WTC11 (cell line): ENCODE data around the gene FNDC3B. TPM values are rescaled to one million over a fixed set of nuclear protein-coding genes. Genes with fewer than 3 reads are reported as not detected.

Experiments
- ATAC-seq: fragments of 200-7000 bp; cut with Tn5 transposase; 2 replicates; pipeline ENCODE4 v1.10.0; 2021; ENCODE audit warnings: mild to moderate bottlenecking, moderate library complexity
- CTCF ChIA-PET: fragments of 300-600 bp; sonication (Branson Sonifier 250); formaldehyde crosslinking; loops from one replicate; lab custom pipeline; 2021; ENCODE audit warnings: antibody characterized with exemption; lab: Charles Lee
- POLR2A ChIA-PET: fragments of 350-600 bp; sonication (Branson Sonifier 250); formaldehyde crosslinking; loops from one replicate; lab custom pipeline; 2021; ENCODE audit warnings: antibody characterized with exemption; lab: Charles Lee
- DNase-seq: peaks from one replicate; pipeline ENCODE4 v3.0.0; 2021; ENCODE audit warnings: low spot score
- H3K27ac Mint-ChIP-seq: 2 replicates; pipeline ENCODE4 v1.8.0; 2021; ENCODE audit warnings: mixed read lengths
- H3K27me3 Mint-ChIP-seq: 2 replicates; pipeline ENCODE4 v1.8.0; 2021; ENCODE audit warnings: low read depth, mild to moderate bottlenecking, moderate library complexity, mixed read lengths
- H3K36me3 Mint-ChIP-seq: 2 replicates; pipeline ENCODE4 v1.8.0; 2021; ENCODE audit warnings: mixed read lengths
- H3K4me1 Mint-ChIP-seq: 2 replicates; pipeline ENCODE4 v1.8.0; 2022; ENCODE audit warnings: mixed read lengths
- H3K4me3 Mint-ChIP-seq: 2 replicates; pipeline ENCODE4 v1.8.0; 2021; ENCODE audit warnings: mild to moderate bottlenecking, moderate library complexity, mixed read lengths
- H3K9me3 Mint-ChIP-seq: 2 replicates; pipeline ENCODE4 v1.8.0; 2021; ENCODE audit warnings: mixed read lengths
- ATF1 ChIP-seq: sonication (generic); formaldehyde crosslinking; IDR thresholded peaks from 2 replicates; pipeline ENCODE4 v1.8.1; 2023; ENCODE audit warnings: mild to moderate bottlenecking, moderate library complexity, missing genetic modification reagents
- EMX1 ChIP-seq: fragments of 250-450 bp; sonication (Bioruptor Pico); IDR thresholded peaks from 2 replicates; pipeline ENCODE4 v1.8.0; 2021; ENCODE audit warnings: mild to moderate bottlenecking
- GABPB1 ChIP-seq: sonication (generic); formaldehyde crosslinking; IDR thresholded peaks from 2 replicates; pipeline ENCODE4 v1.8.1; 2023; ENCODE audit warnings: mild to moderate bottlenecking, missing genetic modification reagents
- HMGA2 ChIP-seq: fragments of 250-450 bp; sonication (Bioruptor Pico); IDR thresholded peaks from 2 replicates; pipeline ENCODE4 v1.4.0; 2021; ENCODE audit warnings: mild to moderate bottlenecking, moderate library complexity
- IRF2 ChIP-seq: sonication (generic); formaldehyde crosslinking; IDR thresholded peaks from 2 replicates; pipeline ENCODE4 v1.8.0; 2022; ENCODE audit warnings: low read depth, missing genetic modification reagents, borderline replicate concordance
- KAT7 ChIP-seq: sonication (generic); formaldehyde crosslinking; IDR thresholded peaks from 2 replicates; pipeline ENCODE4 v1.8.1; 2023; ENCODE audit warnings: missing genetic modification reagents, mild to moderate bottlenecking, borderline replicate concordance
- NR1H2 ChIP-seq: sonication (generic); formaldehyde crosslinking; IDR thresholded peaks from 2 replicates; pipeline ENCODE4 v1.9.0; 2021; ENCODE audit warnings: mild to moderate bottlenecking, moderate library complexity, missing genetic modification reagents
- OVOL2 ChIP-seq: fragments of 250-450 bp; sonication (Bioruptor Pico); IDR thresholded peaks from 2 replicates; pipeline ENCODE4 v1.9.0; 2021; ENCODE audit warnings: mild to moderate bottlenecking, borderline replicate concordance
- SMAD4 ChIP-seq: sonication (generic); formaldehyde crosslinking; IDR thresholded peaks from 2 replicates; pipeline ENCODE4 v1.8.0; 2022; ENCODE audit warnings: mild to moderate bottlenecking, missing genetic modification reagents
- SOX15 ChIP-seq: fragments of 250-450 bp; sonication (Bioruptor Pico); IDR thresholded peaks from 2 replicates; pipeline ENCODE4 v1.9.0; 2021; ENCODE audit warnings: mild to moderate bottlenecking
- ZBTB21 ChIP-seq: sonication (generic); formaldehyde crosslinking; IDR thresholded peaks from 2 replicates; pipeline ENCODE4 v1.8.1; 2023; ENCODE audit warnings: mild to moderate bottlenecking, missing genetic modification reagents, borderline replicate concordance
- ZNF121 ChIP-seq: sonication (generic); formaldehyde crosslinking; IDR thresholded peaks from 2 replicates; pipeline ENCODE4 v1.8.0; 2023; ENCODE audit warnings: missing genetic modification reagents
- ZNF138 ChIP-seq: sonication (generic); formaldehyde crosslinking; conservative IDR thresholded peaks from 2 replicates; pipeline ENCODE4 v1.8.1; 2022; ENCODE audit warnings: mild to moderate bottlenecking, moderate library complexity, missing genetic modification reagents
- total RNA-seq: library from RNA; stranded (reverse); gene quantifications from 3 replicates; pipeline ENCODE4 v1.2.3, GENCODE V29; 2021
- TF ChIP-seq, protein P1 (sequence below): sonication (generic); formaldehyde crosslinking; IDR thresholded peaks from 2 replicates; pipeline ENCODE4 v1.8.1; 2023; ENCODE audit warnings: mild to moderate bottlenecking, missing genetic modification reagents, moderate library complexity
- TF ChIP-seq, protein P2 (sequence below): fragments of 250-450 bp; sonication (Bioruptor Pico); IDR thresholded peaks from 2 replicates; pipeline ENCODE4 v1.9.0; 2021; ENCODE audit warnings: mild to moderate bottlenecking
- TF ChIP-seq, protein P3 (sequence below): fragments of 200-600 bp; IDR thresholded peaks from 2 replicates; pipeline ENCODE4 v1.8.0; 2022; ENCODE audit warnings: antibody characterized with exemption
- TF ChIP-seq, protein P4 (sequence below): sonication (generic); formaldehyde crosslinking; IDR thresholded peaks from 2 replicates; pipeline ENCODE4 v1.8.0; 2022; ENCODE audit warnings: mild to moderate bottlenecking, missing genetic modification reagents
- TF ChIP-seq, protein P5 (sequence below): sonication (generic); formaldehyde crosslinking; IDR thresholded peaks from 2 replicates; pipeline ENCODE4 v1.8.1; 2023; ENCODE audit warnings: mild to moderate bottlenecking, missing genetic modification reagents, moderate library complexity
- TF ChIP-seq, protein P6 (sequence below): fragments of 250-450 bp; sonication (Bioruptor Pico); IDR thresholded peaks from 2 replicates; pipeline ENCODE4 v1.9.0; 2021; ENCODE audit warnings: mild to moderate bottlenecking, borderline replicate concordance

The FNDC3B gene
- total RNA-seq, 1 experiment from 2014 or later = 42.8 TPM

DNA sequence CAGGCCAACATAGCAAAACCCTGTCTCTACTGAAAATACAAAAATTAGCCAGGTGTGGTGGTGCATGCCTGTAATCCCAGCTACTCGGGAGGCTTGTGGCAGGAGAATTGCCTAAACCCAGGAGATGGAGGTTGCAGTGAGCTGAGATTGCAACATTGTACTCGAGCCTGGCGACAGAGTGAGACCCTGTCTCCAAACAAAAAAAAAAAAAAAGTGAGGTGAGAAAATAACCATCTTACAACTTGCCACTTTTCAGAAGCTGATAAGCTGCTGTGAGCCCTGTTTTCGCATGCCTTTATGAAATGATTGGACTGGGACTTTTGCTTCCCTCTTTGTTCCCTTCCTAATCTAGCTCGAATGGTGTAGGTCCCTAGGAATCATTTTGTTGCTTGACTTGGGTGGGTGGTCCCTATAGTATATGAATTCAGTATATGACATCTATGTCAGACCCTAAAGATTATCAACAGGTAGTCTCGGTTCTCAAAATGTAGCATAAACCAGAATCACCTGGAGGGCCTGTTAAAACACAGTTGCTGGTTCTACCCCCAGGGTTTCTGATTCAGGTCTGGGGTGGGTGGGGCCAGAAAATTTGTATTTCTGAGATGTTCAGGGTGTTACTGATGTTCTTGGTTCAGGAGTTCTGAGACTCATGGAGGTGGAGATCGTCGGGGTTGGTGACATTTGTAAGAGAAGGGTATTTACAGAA, 107.9 kb downstream of the FNDC3B start:
- Mint-ChIP-seq H3K27ac (peak overlapping the region; percentile 64), H3K36me3 (0 out of 2 replicates have a peak, but pooled peaks cover 4% of the 10 kb centered on the region), H3K4me3 (no peak overlapping the region), H3K4me1 (peaks cover 82% of the 10 kb centered on the region), H3K27me3 (no peaks in the 10 kb centered on the region), H3K9me3 (peaks cover 4% of the 10 kb centered on the region)
- ChIA-PET CTCF (no interaction called here), POLR2A (interaction anchor here (0.7 kb wide), 1 partner anchor 152 kb away, joined by 4 read pairs; no protein-coding TSS in a partner anchor)
- ATAC-seq (no peak), DNase-seq (no peak)
- TF ChIP-seq, protein P1, sequence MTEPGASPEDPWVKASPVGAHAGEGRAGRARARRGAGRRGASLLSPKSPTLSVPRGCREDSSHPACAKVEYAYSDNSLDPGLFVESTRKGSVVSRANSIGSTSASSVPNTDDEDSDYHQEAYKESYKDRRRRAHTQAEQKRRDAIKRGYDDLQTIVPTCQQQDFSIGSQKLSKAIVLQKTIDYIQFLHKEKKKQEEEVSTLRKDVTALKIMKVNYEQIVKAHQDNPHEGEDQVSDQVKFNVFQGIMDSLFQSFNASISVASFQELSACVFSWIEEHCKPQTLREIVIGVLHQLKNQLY (CRISPR knock-in tag) = no peak
- no peak for TF ChIP-seq SOX15 (CRISPR knock-in tag)

DNA sequence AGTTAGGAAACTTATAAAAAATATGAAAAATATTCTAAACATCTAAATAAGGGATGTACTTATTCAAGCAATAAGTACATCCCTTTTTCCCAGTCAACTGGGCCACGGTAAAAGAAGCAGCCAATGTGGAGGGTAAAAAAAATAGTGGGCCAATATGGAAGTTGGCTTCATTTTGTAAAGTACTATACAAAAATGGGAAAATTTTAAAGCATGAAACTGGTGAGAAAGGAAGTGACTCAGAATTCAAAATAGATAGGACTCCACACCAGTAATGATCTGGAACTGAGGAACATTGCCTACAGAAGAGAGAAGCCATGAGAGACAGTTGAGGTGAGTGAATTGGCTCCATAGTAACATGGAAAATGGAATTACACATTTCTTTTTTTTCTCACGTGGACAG, 108.9 kb downstream of the FNDC3B start:
- Mint-ChIP-seq H3K27ac (peak overlapping the region; percentile 90), H3K36me3 (no peaks in the 10 kb centered on the region), H3K4me3 (no peak overlapping the region), H3K27me3 (no peaks in the 10 kb centered on the region), H3K9me3 (no peaks in the 10 kb centered on the region), H3K4me1 (peaks cover 83% of the 10 kb centered on the region)
- ChIA-PET CTCF (no interaction called here), POLR2A (no interaction called here)
- no peak for TF ChIP-seq ATF1 (CRISPR knock-in tag)
- no peak for TF ChIP-seq NR1H2 (CRISPR knock-in tag)
- TF ChIP-seq, protein P2, sequence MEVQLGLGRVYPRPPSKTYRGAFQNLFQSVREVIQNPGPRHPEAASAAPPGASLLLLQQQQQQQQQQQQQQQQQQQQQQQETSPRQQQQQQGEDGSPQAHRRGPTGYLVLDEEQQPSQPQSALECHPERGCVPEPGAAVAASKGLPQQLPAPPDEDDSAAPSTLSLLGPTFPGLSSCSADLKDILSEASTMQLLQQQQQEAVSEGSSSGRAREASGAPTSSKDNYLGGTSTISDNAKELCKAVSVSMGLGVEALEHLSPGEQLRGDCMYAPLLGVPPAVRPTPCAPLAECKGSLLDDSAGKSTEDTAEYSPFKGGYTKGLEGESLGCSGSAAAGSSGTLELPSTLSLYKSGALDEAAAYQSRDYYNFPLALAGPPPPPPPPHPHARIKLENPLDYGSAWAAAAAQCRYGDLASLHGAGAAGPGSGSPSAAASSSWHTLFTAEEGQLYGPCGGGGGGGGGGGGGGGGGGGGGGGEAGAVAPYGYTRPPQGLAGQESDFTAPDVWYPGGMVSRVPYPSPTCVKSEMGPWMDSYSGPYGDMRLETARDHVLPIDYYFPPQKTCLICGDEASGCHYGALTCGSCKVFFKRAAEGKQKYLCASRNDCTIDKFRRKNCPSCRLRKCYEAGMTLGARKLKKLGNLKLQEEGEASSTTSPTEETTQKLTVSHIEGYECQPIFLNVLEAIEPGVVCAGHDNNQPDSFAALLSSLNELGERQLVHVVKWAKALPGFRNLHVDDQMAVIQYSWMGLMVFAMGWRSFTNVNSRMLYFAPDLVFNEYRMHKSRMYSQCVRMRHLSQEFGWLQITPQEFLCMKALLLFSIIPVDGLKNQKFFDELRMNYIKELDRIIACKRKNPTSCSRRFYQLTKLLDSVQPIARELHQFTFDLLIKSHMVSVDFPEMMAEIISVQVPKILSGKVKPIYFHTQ (CRISPR knock-in tag) = no peak
- TF ChIP-seq ZNF138 = no peak
- TF ChIP-seq IRF2 (CRISPR knock-in tag) = no peak
- TF ChIP-seq, protein P3, sequence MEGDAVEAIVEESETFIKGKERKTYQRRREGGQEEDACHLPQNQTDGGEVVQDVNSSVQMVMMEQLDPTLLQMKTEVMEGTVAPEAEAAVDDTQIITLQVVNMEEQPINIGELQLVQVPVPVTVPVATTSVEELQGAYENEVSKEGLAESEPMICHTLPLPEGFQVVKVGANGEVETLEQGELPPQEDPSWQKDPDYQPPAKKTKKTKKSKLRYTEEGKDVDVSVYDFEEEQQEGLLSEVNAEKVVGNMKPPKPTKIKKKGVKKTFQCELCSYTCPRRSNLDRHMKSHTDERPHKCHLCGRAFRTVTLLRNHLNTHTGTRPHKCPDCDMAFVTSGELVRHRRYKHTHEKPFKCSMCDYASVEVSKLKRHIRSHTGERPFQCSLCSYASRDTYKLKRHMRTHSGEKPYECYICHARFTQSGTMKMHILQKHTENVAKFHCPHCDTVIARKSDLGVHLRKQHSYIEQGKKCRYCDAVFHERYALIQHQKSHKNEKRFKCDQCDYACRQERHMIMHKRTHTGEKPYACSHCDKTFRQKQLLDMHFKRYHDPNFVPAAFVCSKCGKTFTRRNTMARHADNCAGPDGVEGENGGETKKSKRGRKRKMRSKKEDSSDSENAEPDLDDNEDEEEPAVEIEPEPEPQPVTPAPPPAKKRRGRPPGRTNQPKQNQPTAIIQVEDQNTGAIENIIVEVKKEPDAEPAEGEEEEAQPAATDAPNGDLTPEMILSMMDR = no peak
- no peak for DNase-seq
- no peak for ATAC-seq

DNA sequence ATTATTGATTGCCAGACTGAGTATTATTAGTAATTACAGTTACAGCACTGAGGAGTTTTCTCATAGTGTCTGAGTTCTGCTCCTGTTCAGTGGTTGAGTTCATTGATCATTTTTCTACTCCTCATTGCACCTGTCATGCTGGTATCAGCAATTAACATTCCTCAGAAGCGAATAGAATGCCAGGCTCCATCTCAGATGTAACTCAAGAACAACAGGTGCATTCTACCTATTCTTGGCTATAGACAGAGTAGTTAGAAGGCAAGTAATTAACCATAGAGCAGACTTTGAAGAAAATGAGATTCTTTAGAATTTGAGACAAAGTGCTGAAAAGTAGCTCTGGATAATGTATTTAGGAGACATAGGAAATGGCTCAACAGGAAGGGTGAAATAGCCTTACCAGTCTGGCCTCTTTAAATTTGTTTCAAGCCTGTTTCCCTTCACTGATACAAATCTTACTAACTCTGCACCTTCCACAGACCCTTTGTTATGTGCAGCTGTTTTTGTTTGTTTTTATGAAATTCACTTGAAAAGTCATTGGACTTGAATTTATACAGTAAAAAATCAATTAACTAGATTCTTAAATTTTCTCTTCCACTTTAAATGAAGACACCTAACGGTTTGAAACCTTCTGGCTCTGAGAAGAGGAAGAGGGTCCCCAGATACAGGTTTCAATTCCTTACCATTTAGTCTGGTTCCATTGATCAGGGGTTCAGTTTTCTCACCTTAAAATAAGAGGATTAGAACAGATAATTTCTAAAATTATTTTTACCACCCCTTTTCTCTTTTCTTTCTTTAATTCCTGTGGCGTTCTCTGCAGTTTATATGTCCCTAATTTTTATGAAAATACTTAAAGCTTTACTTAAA, 109.6 kb downstream of the FNDC3B start:
- POLR2A ChIA-PET = interaction anchor here (0.6 kb wide), 1 partner anchor 180 kb away, joined by 5 read pairs; no protein-coding TSS in a partner anchor
- Mint-ChIP-seq H3K4me1 (peaks cover 88% of the 10 kb centered on the region), H3K27ac (peak overlapping the region; percentile 90)
- TF ChIP-seq KAT7 (CRISPR knock-in tag) (no peak), HMGA2 (CRISPR knock-in tag) (no peak), EMX1 (CRISPR knock-in tag) (no peak), OVOL2 (CRISPR knock-in tag) (no peak), ZBTB21 (CRISPR knock-in tag) (no peak), GABPB1 (no peak), SMAD4 (CRISPR knock-in tag) (no peak), ZNF121 (CRISPR knock-in tag) (no peak)
- TF ChIP-seq, protein P4, sequence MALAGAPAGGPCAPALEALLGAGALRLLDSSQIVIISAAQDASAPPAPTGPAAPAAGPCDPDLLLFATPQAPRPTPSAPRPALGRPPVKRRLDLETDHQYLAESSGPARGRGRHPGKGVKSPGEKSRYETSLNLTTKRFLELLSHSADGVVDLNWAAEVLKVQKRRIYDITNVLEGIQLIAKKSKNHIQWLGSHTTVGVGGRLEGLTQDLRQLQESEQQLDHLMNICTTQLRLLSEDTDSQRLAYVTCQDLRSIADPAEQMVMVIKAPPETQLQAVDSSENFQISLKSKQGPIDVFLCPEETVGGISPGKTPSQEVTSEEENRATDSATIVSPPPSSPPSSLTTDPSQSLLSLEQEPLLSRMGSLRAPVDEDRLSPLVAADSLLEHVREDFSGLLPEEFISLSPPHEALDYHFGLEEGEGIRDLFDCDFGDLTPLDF (CRISPR knock-in tag) = no peak
- TF ChIP-seq, protein P5, sequence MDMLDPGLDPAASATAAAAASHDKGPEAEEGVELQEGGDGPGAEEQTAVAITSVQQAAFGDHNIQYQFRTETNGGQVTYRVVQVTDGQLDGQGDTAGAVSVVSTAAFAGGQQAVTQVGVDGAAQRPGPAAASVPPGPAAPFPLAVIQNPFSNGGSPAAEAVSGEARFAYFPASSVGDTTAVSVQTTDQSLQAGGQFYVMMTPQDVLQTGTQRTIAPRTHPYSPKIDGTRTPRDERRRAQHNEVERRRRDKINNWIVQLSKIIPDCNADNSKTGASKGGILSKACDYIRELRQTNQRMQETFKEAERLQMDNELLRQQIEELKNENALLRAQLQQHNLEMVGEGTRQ (CRISPR knock-in tag) = no peak
- TF ChIP-seq, protein P6, sequence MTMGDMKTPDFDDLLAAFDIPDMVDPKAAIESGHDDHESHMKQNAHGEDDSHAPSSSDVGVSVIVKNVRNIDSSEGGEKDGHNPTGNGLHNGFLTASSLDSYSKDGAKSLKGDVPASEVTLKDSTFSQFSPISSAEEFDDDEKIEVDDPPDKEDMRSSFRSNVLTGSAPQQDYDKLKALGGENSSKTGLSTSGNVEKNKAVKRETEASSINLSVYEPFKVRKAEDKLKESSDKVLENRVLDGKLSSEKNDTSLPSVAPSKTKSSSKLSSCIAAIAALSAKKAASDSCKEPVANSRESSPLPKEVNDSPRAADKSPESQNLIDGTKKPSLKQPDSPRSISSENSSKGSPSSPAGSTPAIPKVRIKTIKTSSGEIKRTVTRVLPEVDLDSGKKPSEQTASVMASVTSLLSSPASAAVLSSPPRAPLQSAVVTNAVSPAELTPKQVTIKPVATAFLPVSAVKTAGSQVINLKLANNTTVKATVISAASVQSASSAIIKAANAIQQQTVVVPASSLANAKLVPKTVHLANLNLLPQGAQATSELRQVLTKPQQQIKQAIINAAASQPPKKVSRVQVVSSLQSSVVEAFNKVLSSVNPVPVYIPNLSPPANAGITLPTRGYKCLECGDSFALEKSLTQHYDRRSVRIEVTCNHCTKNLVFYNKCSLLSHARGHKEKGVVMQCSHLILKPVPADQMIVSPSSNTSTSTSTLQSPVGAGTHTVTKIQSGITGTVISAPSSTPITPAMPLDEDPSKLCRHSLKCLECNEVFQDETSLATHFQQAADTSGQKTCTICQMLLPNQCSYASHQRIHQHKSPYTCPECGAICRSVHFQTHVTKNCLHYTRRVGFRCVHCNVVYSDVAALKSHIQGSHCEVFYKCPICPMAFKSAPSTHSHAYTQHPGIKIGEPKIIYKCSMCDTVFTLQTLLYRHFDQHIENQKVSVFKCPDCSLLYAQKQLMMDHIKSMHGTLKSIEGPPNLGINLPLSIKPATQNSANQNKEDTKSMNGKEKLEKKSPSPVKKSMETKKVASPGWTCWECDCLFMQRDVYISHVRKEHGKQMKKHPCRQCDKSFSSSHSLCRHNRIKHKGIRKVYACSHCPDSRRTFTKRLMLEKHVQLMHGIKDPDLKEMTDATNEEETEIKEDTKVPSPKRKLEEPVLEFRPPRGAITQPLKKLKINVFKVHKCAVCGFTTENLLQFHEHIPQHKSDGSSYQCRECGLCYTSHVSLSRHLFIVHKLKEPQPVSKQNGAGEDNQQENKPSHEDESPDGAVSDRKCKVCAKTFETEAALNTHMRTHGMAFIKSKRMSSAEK (CRISPR knock-in tag) = no peak

More for the DNA sequence above, 109.6 kb downstream of the FNDC3B start:
- Mint-ChIP-seq H3K9me3 (no peaks in the 10 kb centered on the region), H3K27me3 (no peaks in the 10 kb centered on the region), H3K4me3 (no peak overlapping the region), H3K36me3 (no peaks in the 10 kb centered on the region)
- DNase-seq = no peak
- CTCF ChIA-PET = no interaction called here
- no peak for ATAC-seq
